Ramos (cell line): ENCODE data around the gene CUZD1.

Experiments
- in situ Hi-C: fragments of 300-500 bp; cut with MboI; formaldehyde crosslinking; loops from one replicate; pipeline ENCODE4 v1.14.3; 2022; ENCODE audit warnings: low sequenced_read_pairs; ENCODE audit not compliant: unreplicated experiment

The CUZD1 gene

DNA sequence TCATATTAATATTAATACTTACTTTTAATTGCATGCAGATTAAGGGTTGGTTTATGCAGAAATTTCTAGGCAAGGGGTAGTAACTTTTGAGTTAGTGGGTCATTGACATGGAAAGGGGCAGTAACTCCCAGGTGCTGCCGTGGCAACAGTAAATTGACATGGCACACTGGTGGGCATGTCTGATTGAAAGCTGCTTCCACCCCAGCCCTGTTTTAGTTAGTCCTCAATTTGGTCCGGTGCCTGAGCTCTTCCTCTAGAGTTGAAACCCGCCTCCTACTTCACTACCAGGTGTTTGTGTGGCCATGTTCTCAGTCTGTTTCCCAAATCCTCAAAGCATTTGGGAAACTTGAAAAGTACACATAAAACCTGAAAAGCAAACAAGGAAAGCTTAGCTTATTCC is 18.4 kb downstream of the CUZD1 start:
- in situ Hi-C loops = no loop called here

DNA sequence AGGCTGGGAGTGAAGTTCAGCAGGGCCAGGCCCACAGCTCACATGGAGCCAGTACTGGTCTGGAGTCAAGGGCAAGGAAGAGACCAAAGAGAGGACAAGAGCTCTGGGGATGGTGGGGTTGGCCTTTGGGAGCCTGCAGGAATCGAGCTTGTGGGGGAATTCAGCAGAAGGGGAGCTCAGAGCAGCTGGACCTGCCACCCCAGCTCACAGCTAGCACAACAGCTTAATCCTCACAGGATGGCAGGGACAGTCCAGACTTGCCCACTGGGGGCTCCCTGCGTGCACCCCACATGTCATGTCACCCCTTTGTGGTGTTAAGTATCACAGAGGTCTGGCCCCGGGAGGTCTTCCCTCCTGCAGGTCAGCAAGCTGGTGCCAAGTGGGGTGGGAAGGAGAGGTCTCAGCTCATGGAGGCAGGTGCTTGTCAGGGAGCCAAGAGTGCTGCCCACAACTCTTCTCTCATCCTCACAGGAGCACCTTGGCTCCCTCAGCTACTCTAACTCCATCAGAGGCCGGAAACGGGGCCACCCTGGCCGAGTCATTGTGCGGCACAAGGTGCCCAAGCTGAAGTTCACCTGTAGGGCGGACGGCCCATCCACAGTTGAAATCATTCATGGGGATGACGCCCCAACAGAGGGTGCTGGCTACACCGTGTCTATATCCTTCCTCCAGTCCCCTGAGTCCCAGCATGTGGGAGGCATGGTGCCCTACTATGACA is 22.5 kb downstream of the CUZD1 start:
- in situ Hi-C loops = no loop called here

DNA sequence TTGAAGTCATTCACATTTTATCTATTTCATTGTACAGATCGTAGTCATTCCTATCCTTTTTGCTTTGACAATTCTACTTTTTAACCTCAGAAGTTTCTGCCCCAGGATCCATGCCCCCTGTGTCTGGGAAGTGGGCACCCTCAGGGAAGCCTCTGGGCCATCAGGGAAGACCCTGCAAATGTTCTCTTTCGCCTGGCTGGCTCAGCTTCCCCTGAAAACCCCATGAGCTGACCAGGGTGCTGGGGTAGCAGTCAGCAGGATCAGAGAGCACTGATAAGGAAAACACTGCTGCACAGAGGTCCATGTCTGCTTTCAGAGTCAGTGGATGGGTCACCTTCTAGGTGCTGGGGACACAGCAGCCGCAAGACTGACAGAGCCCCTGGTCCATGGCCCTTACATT is 23.8 kb downstream of the CUZD1 start:
- in situ Hi-C loops = no loop called here

- in situ Hi-C loops = no loop called here
These were observed 30.2 kb downstream of the CUZD1 start for GRCh38 chr10:122815458-122815857.

- in situ Hi-C loops = no loop called here
These were observed 31.2 kb downstream of the CUZD1 start for GRCh38 chr10:122814493-122814892.

GRCh38 chr10:122812751-122813150 is 32.9 kb downstream of the CUZD1 start:
- in situ Hi-C loops = no loop called here

GRCh38 chr10:122802282-122802681 is 43.4 kb downstream of the CUZD1 start:
- in situ Hi-C loops = no loop called here

GRCh38 chr10:122798704-122799231 is 46.9 kb downstream of the CUZD1 start:
- in situ Hi-C loops = no loop called here

- in situ Hi-C loops = no loop called here
These were observed 48.9 kb downstream of the CUZD1 start for GRCh38 chr10:122796796-122797195.

DNA sequence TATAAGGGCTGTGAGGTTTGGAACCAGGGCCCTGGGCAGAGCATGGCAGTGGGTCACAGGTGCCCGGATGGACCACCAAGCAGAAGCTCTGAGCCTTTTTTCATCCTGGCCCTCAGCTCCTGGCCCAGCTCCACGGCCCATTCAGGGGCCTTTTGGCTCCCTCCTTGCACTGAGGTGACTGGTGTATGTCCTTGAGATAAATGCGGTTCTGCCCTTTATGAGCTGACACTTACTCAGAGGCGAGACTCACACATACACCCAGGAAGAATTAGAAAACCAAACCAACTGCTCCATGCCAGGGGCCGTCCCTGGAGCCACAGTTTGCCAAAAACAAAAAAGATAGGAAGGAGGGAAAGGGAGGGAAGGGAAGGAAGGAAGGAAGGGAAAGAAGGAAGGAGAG is 49.7 kb downstream of the CUZD1 start:
- in situ Hi-C loops = no loop called here

GRCh38 chr10:122786269-122786668 is 59.4 kb downstream of the CUZD1 start:
- in situ Hi-C loops = no loop called here

DNA sequence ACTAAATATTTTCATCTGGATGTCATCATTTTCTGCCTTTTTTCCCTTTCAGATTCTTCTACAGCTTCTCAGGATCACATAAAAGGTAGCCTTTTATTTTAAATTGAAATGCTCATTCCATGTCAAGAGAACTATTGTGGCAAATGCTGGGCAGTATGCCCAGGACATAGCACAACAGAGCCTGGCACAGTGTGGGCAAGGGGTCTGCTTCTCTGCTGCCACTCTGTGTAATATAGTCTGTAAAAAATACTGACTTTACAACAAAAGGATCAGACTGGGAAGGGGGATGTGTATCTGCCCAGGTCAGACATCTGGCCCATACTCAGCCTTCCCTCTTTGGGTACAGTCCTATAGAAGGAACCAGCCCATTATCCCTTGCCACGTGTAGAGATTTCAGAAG is 62.7 kb downstream of the CUZD1 start:
- in situ Hi-C loops = no loop called here
